DMS153 treated with DMSO at 0.1 percent for 48 hours (cell line): ENCODE measurements around the gene SWAP70.
"Not testable (repeated sequence)": the region's sequence is repeated elsewhere in the genome, so short reads cannot be mapped to it uniquely, and the experiment has no call there.

Experiments used
- DNase-seq: peaks from one replicate; lab custom pipeline; 2025; ENCODE audit not compliant: unreplicated experiment; lab: John Stamatoyannopoulos, UW

SWAP70 gene

GRCh38 chr11:9663699-9664275 is at the start of gene SWAP70:
Gene SWAP70 (plus strand): TSS chr11:9664077. CDS start chr11:9664180, 103 bp downstream.
- DNase-seq: peak; percentile 27

GRCh38 chr11:9615031-9615451 is 48.8 kb upstream of the SWAP70 start:
- no peak for DNase-seq

GRCh38 chr11:9616042-9616675 is 47.7 kb upstream of the SWAP70 start:
- DNase-seq: no peak

- DNase-seq: no peak
Observed at GRCh38 chr11:9616858-9617257, 47.0 kb upstream of the SWAP70 start.

- no peak for DNase-seq
Observed at GRCh38 chr11:9617940-9618339, 45.9 kb upstream of the SWAP70 start.

- no peak for DNase-seq
Observed at GRCh38 chr11:9619004-9619403, 44.9 kb upstream of the SWAP70 start.

GRCh38 chr11:9619971-9620370 is 43.9 kb upstream of the SWAP70 start:
- DNase-seq: no peak

GRCh38 chr11:9622353-9622752 is 41.5 kb upstream of the SWAP70 start:
- DNase-seq: not testable (repeated sequence)

- not testable (repeated sequence) for DNase-seq
Observed at GRCh38 chr11:9623053-9623452, 40.8 kb upstream of the SWAP70 start.

GRCh38 chr11:9624448-9624847 is 39.4 kb upstream of the SWAP70 start:
- DNase-seq: no peak

GRCh38 chr11:9625162-9625561 is 38.7 kb upstream of the SWAP70 start:
- DNase-seq: no peak

- DNase-seq: no peak
Observed at GRCh38 chr11:9625728-9626127, 38.1 kb upstream of the SWAP70 start.

GRCh38 chr11:9626496-9627394 is 37.1 kb upstream of the SWAP70 start:
- no peak for DNase-seq

- no peak for DNase-seq
Observed at GRCh38 chr11:9629064-9629463, 34.8 kb upstream of the SWAP70 start.

- DNase-seq: no peak
Observed at GRCh38 chr11:9633679-9634078, 30.2 kb upstream of the SWAP70 start.

GRCh38 chr11:9636691-9637090 is 27.2 kb upstream of the SWAP70 start:
- DNase-seq: no peak

GRCh38 chr11:9639099-9639498 is 24.8 kb upstream of the SWAP70 start:
- DNase-seq: no peak

- DNase-seq: no peak
Observed at GRCh38 chr11:9639985-9640384, 23.9 kb upstream of the SWAP70 start.

GRCh38 chr11:9642894-9643293 is 21.0 kb upstream of the SWAP70 start:
- no peak for DNase-seq

- no peak for DNase-seq
Observed at GRCh38 chr11:9643751-9644150, 20.1 kb upstream of the SWAP70 start.

- DNase-seq: no peak
Observed at GRCh38 chr11:9645881-9646280, 18.0 kb upstream of the SWAP70 start.

GRCh38 chr11:9646324-9646723 is 17.6 kb upstream of the SWAP70 start:
- no peak for DNase-seq
